Endodermal cell (in vitro differentiated cells): ENCODE measurements around the gene RAD51D. TPM values are rescaled to one million over a fixed set of nuclear protein-coding genes. Genes with fewer than 3 reads are reported as not detected.

ENCODE experiments used
- DNase-seq: peaks from one replicate; pipeline ENCODE4 v3.0.0-alpha.2; 2017
- H3K27ac ChIP-seq: 2 replicates; pipeline ENCODE4 v1.5.1; 2013; ENCODE audit warnings: mild to moderate bottlenecking, low read depth, low read length, moderate library complexity
- H3K27me3 ChIP-seq: 2 replicates; pipeline ENCODE4 v1.6.1; 2013; ENCODE audit warnings: mild to moderate bottlenecking, low read length, moderate library complexity; ENCODE audit not compliant: insufficient read depth, control insufficient read depth, poor library complexity, severe bottlenecking
- H3K36me3 ChIP-seq: 2 replicates; pipeline ENCODE4 v1.7.0; 2013; ENCODE audit warnings: mild to moderate bottlenecking, low read length, moderate library complexity; ENCODE audit not compliant: control insufficient read depth, insufficient read depth
- H3K4me1 ChIP-seq: one replicate; pipeline ENCODE4 v1.7.0; 2013; ENCODE audit warnings: low read length; ENCODE audit not compliant: control insufficient read depth, insufficient read depth
- H3K4me3 ChIP-seq: 2 replicates; pipeline ENCODE4 v1.5.1; 2013; ENCODE audit warnings: mild to moderate bottlenecking, low read length, moderate library complexity
- H3K9ac ChIP-seq: 2 replicates; pipeline ENCODE4 v1.6.1; 2013; ENCODE audit warnings: mild to moderate bottlenecking, low read length, moderate library complexity; ENCODE audit not compliant: poor library complexity, severe bottlenecking; ENCODE audit errors: extremely low read depth
- H3K9me3 ChIP-seq: 2 replicates; pipeline ENCODE4 v1.6.1; 2013; ENCODE audit warnings: mild to moderate bottlenecking, low read length, moderate library complexity; ENCODE audit not compliant: control insufficient read depth
- H3K27ac Mint-ChIP-seq: 2 replicates; pipeline ENCODE4 v1.8.0; 2020; ENCODE audit warnings: mixed read lengths
- H3K27me3 Mint-ChIP-seq: 2 replicates; pipeline ENCODE4 v1.8.0; 2021; ENCODE audit warnings: mild to moderate bottlenecking, mixed read lengths; ENCODE audit not compliant: insufficient read depth
- H3K36me3 Mint-ChIP-seq: 2 replicates; pipeline ENCODE4 v1.8.0; 2020; ENCODE audit warnings: low read depth, mixed read lengths
- H3K4me1 Mint-ChIP-seq: 2 replicates; pipeline ENCODE4 v1.8.0; 2020; ENCODE audit warnings: mixed read lengths
- H3K4me3 Mint-ChIP-seq: 2 replicates; pipeline ENCODE4 v1.8.0; 2020; ENCODE audit warnings: mild to moderate bottlenecking, moderate library complexity, mixed read lengths
- H3K9me3 Mint-ChIP-seq: 2 replicates; pipeline ENCODE4 v1.8.0; 2020; ENCODE audit warnings: mild to moderate bottlenecking, mixed read lengths
- CTCF ChIP-seq: fragments of 200-600 bp; sonication (generic); conservative IDR thresholded peaks from 2 replicates; pipeline ENCODE4 v1.5.0; 2021; ENCODE audit warnings: antibody characterized with exemption, mild to moderate bottlenecking
- WGBS, 2 experiments: methylation state at CpG; one replicate each; pipeline versions ENCODE4 v1.1.5 to v1.1.7; 2013; ENCODE audit warnings: missing lambda C conversion rate in 2 of 2, mixed read lengths in 1 of 2; ENCODE audit not compliant: insufficient coverage in 1 of 2, insufficient read length in 1 of 2; 5-methylcytosine and 5-hydroxymethylcytosine counted together
- total RNA-seq, 2 donors: library from RNA; stranded (reverse); fragmentation: NEBNext Ultra II Directional in 1 of 2; extraction: Animal tissue kit (Norgen Biotek cat#: 25700) in 1 of 2; gene quantifications; 2 replicates in 1 of 2; 3 replicates in 1 of 2; pipeline ENCODE4 v1.2.1, GENCODE V29; 2021

RAD51D gene
- total RNA-seq, 2 donors from 2014 or later, result 24.8 to 26.0 TPM

- Histone ChIP-seq H3K27ac (no peak overlapping the region), H3K27me3 (no peaks in the 10 kb centered on the region), H3K4me1 (no peaks in the 10 kb centered on the region), H3K36me3 (peaks cover 22% of the 10 kb centered on the region), H3K4me3 (no peak overlapping the region), H3K9ac (no peak overlapping the region), H3K9me3 (no peaks in the 10 kb centered on the region)
- Mint-ChIP-seq H3K36me3 (peaks cover 10% of the 10 kb centered on the region), H3K27me3 (peaks cover 4% of the 10 kb centered on the region), H3K9me3 (no peaks in the 10 kb centered on the region), H3K4me3 (no peak overlapping the region), H3K27ac (no peak overlapping the region), H3K4me1 (no peaks in the 10 kb centered on the region)
- WGBS, 2 experiments, result 93 to 94% methylated on average over 11 of the region's 11 CpGs
- TF ChIP-seq CTCF, result no peak
- no peak for DNase-seq
Measured at GRCh38 chr17:35127751-35128514, 8.3 kb upstream of the RAD51D start.

GRCh38 chr17:35121315-35121714, 1.7 kb upstream of the RAD51D start, which contains the start of gene FNDC8:
Gene FNDC8, plus strand, starts transcription at chr17:35121615. Its CDS starts 79 bp downstream, at chr17:35121694.
- no peaks in the 10 kb centered on the region for H3K9me3 Mint-ChIP-seq

GRCh38 chr17:35117984-35118383, 1.7 kb downstream of the RAD51D start:
- Histone ChIP-seq H3K4me1 (no peaks in the 10 kb centered on the region), H3K27ac (no peak overlapping the region), H3K27me3 (peaks cover 14% of the 10 kb centered on the region), H3K9ac (no peak overlapping the region), H3K4me3 (no peak overlapping the region), H3K36me3 (peaks cover 9% of the 10 kb centered on the region), H3K9me3 (no peaks in the 10 kb centered on the region)
- peak; percentile 31 for TF ChIP-seq CTCF
- no peaks in the 10 kb centered on the region for H3K9me3 Mint-ChIP-seq
- H3K27me3 Mint-ChIP-seq, result peaks cover 26% of the 10 kb centered on the region
- peaks cover 17% of the 10 kb centered on the region for H3K4me1 Mint-ChIP-seq
- DNase-seq, result no peak
- H3K27ac Mint-ChIP-seq, result no peak overlapping the region
- H3K4me3 Mint-ChIP-seq, result peak overlapping the region; percentile 74
- peaks cover 22% of the 10 kb centered on the region for H3K36me3 Mint-ChIP-seq

More at GRCh38 chr17:35121315-35121714, 1.7 kb upstream of the RAD51D start, which contains the start of gene FNDC8:
- H3K9me3 ChIP-seq, result no peaks in the 10 kb centered on the region
- H3K4me1 ChIP-seq, result no peaks in the 10 kb centered on the region
- no peak within 1 kb of the TSS for H3K27ac ChIP-seq
- DNase-seq, result no peak
- no peaks in the 10 kb centered on the region for H3K36me3 ChIP-seq
- peaks cover 14% of the 10 kb centered on the region for H3K4me1 Mint-ChIP-seq
- H3K27me3 ChIP-seq, result peaks cover 14% of the 10 kb centered on the region
- no peak for TF ChIP-seq CTCF
- H3K27me3 Mint-ChIP-seq, result peaks cover 28% of the 10 kb centered on the region
- WGBS, 2 experiments, result 95% methylated on average over 3 of the region's 3 CpGs; no CpG with 5 or more reads in 1 of the 2 experiments
- no peak within 1 kb of the TSS for H3K9ac ChIP-seq
- H3K4me3 ChIP-seq, result no peak within 1 kb of the TSS
- H3K27ac Mint-ChIP-seq, result no peak within 1 kb of the TSS
- H3K4me3 Mint-ChIP-seq, result no peak within 1 kb of the TSS
- H3K36me3 Mint-ChIP-seq, result peaks cover 8% of the 10 kb centered on the region
